ENCODE results near the gene OXSR1. TPM values are rescaled to one million over a fixed set of nuclear protein-coding genes. Genes with fewer than 3 reads are reported as not detected.

OXSR1 gene
- total and polyA plus RNA-seq, 2 of the 13 experiments (the other 11 are each of a cell fraction or from before 2014, with no cell fraction given) = 27.4 to 32.6 TPM

GRCh38 chr3:38138349-38139190, 26.8 kb upstream of the OXSR1 start, which contains the start of gene MYD88 (continued):
- TF ChIP-seq ZNF512 (CRISPR knock-in tag; IDR thresholded peaks at IDR 0.05) (0 out of 2 replicates have a peak, but pooled peaks have one; percentile 38), ZNF460 (CRISPR knock-in tag; IDR thresholded peaks at IDR 0.05; ENCODE audit: borderline replicate concordance) (no peak), FOXP1 (IDR thresholded peaks at IDR 0.05) (no peak), FOXP1 (CRISPR knock-in tag; IDR thresholded peaks at IDR 0.05) (no peak), ZNF607 (CRISPR knock-in tag; IDR thresholded peaks at IDR 0.05; ENCODE audit: borderline replicate concordance) (0 out of 2 replicates have a peak, but pooled peaks have one; percentile 64), ZNF75D (CRISPR knock-in tag; IDR thresholded peaks at IDR 0.05; ENCODE audit: borderline replicate concordance) (no peak), HNRNPH1 (optimal IDR thresholded peaks at IDR 0.05; ENCODE audit: low read depth, low read length) (no peak), ZNF850 (CRISPR knock-in tag; conservative IDR thresholded peaks at IDR 0.05) (no peak), SETDB1 (CRISPR knock-in tag; IDR thresholded peaks at IDR 0.05; ENCODE audit: borderline replicate concordance) (no peak), ZBTB10 (CRISPR knock-in tag; IDR thresholded peaks at IDR 0.05; ENCODE audit: borderline replicate concordance) (no peak), FOSL2 (CRISPR knock-in tag; IDR thresholded peaks at IDR 0.05) (no peak; the same call in 1 of the 2 replicates), SMAD3 (CRISPR knock-in tag; IDR thresholded peaks at IDR 0.05) (peak; percentile 24; the same call in 1 of the 2 replicates), ARNT (IDR thresholded peaks at IDR 0.05) (no peak), PATZ1 (CRISPR knock-in tag; IDR thresholded peaks at IDR 0.05) (peak; percentile 31), TCF7L2 (IDR thresholded peaks at IDR 0.05; ENCODE audit: low read depth, low read length) (no peak), REL (CRISPR knock-in tag; conservative IDR thresholded peaks at IDR 0.05) (peak; percentile 71; the same call in 1 of the 2 replicates), ZNF800 (CRISPR knock-in tag; IDR thresholded peaks at IDR 0.05) (0 out of 2 replicates have a peak, but pooled peaks have one; percentile 40), KDM6A (CRISPR knock-in tag; IDR thresholded peaks at IDR 0.05; ENCODE audit: low read depth) (no peak)
